Keratinocyte (primary cell): ENCODE measurements around the gene ZMIZ1. TPM values are rescaled to one million over a fixed set of nuclear protein-coding genes. Genes with fewer than 3 reads are reported as not detected.

ENCODE experiments used
- DNase-seq: peaks from one replicate; pipeline ENCODE4 v3.0.0-alpha.2; 2011; ENCODE audit warnings: low read depth, missing footprints, low spot score
- FAIRE-seq: peaks from 2 replicates; lab custom pipeline; 2011; peaks lifted over from hg19 to GRCh38; lab: Jason Lieb, UNC
- H2AFZ ChIP-seq: 2 replicates; pipeline ENCODE4 v1.6.0; 2012; ENCODE audit warnings: low read length, control low read depth, inconsistent platforms; ENCODE audit not compliant: control insufficient read depth
- H3K27ac ChIP-seq: 2 replicates; pipeline ENCODE4 v1.5.1; 2011; ENCODE audit warnings: low read length; ENCODE audit not compliant: control insufficient read depth, insufficient read depth
- H3K27me3 ChIP-seq: 3 replicates; pipeline ENCODE4 v1.6.0; 2011; ENCODE audit warnings: low read length; ENCODE audit not compliant: control insufficient read depth, insufficient read depth; ENCODE audit errors: extremely low read depth
- H3K36me3 ChIP-seq, 2 experiments: 2 replicates in 1 of 2; 3 replicates in 1 of 2; pipeline ENCODE4 v1.5.1; 2011; ENCODE audit warnings: low read length in 2 of 2, mild to moderate bottlenecking in 1 of 2; ENCODE audit not compliant: control insufficient read depth in 2 of 2, insufficient read depth in 2 of 2; ENCODE audit errors: extremely low read depth in 1 of 2
- H3K4me1 ChIP-seq: 3 replicates; pipeline ENCODE4 v1.5.1; 2011; ENCODE audit warnings: low read length; ENCODE audit not compliant: control insufficient read depth, insufficient read depth; ENCODE audit errors: extremely low read depth
- H3K4me2 ChIP-seq: 3 replicates; pipeline ENCODE4 v1.6.0; 2011; ENCODE audit warnings: low read depth, low read length; ENCODE audit not compliant: control insufficient read depth, insufficient read depth; ENCODE audit errors: extremely low read depth
- H3K4me3 ChIP-seq, 3 experiments: fragments of 200-600 bp in 1 of 3; sonication (generic) in 1 of 3; 2 replicates in 2 of 3; 3 replicates in 1 of 3; pipeline ENCODE4 v1.5.1; 2011 to 2016; ENCODE audit warnings: low read length in 3 of 3, mild to moderate bottlenecking in 3 of 3, control low read depth in 2 of 3, inconsistent platforms in 1 of 3, low read depth in 1 of 3, mixed read lengths in 1 of 3, mixed run types in 1 of 3, moderate library complexity in 1 of 3; ENCODE audit not compliant: control insufficient read depth in 2 of 3, insufficient read depth in 2 of 3; ENCODE audit errors: extremely low read depth in 1 of 3
- H3K79me2 ChIP-seq: 2 replicates; pipeline ENCODE4 v1.6.0; 2012; ENCODE audit warnings: low read length; ENCODE audit not compliant: control insufficient read depth, insufficient read depth
- H3K9ac ChIP-seq: 3 replicates; pipeline ENCODE4 v1.6.0; 2011; ENCODE audit warnings: low read length; ENCODE audit not compliant: control insufficient read depth, insufficient read depth; ENCODE audit errors: extremely low read depth
- H3K9me1 ChIP-seq: 3 replicates; pipeline ENCODE4 v1.6.0; 2011; ENCODE audit warnings: low read length; ENCODE audit not compliant: control insufficient read depth, insufficient read depth; ENCODE audit errors: extremely low read depth
- H3K9me3 ChIP-seq: 2 replicates; pipeline ENCODE4 v1.5.1; 2012; ENCODE audit warnings: low read depth, low read length; ENCODE audit not compliant: control insufficient read depth
- H4K20me1 ChIP-seq: 3 replicates; pipeline ENCODE4 v1.6.0; 2011; ENCODE audit warnings: low read length; ENCODE audit not compliant: control insufficient read depth, insufficient read depth; ENCODE audit errors: extremely low read depth
- CTCF ChIP-seq, 3 experiments: IDR thresholded peaks in 1 of 3; conservative IDR thresholded peaks in 1 of 3; optimal IDR thresholded peaks in 1 of 3; 2 replicates in 2 of 3; 3 replicates in 1 of 3; pipeline versions ENCODE3 to v1.5.1; 2011; ENCODE audit warnings: low read length in 3 of 3, mild to moderate bottlenecking in 3 of 3, moderate library complexity in 2 of 3, control low read depth in 1 of 3, inconsistent platforms in 1 of 3; ENCODE audit not compliant: insufficient read depth in 2 of 3; ENCODE audit errors: extremely low read depth in 1 of 3
- EZH2 ChIP-seq: IDR thresholded peaks from one replicate; pipeline ENCODE4 v1.6.1; 2012; ENCODE audit warnings: inconsistent platforms, mild to moderate bottlenecking, low read length, moderate library complexity
- dilution Hi-C: fragments of 300-500 bp; cut with MboI; formaldehyde crosslinking; loops from one replicate; pipeline ENCODE4 v1.7.0; 2020; ENCODE audit warnings: low sequenced_read_pairs; ENCODE audit not compliant: extremely low pct_ligation_motif_present
- polyA plus RNA-seq, 5 experiments: library from polyadenylated mRNA; depleted of rRNA in 3 of 5; stranded (reverse) in 3 of 5; stranded (forward) in 1 of 5; unstranded in 1 of 5; fragments of >200 nt; gene quantifications; 1 replicate in 1 of 5; 2 replicates in 3 of 5; 3 replicates in 1 of 5; pipeline versions ENCODE4 v1.2.1 to v1.2.3, GENCODE V29; 2011 to 2012; ENCODE audit warnings: missing spikeins in 2 of 5, low read depth in 1 of 5, low replicate concordance in 1 of 5

The ZMIZ1 gene
- polyA plus RNA-seq, 1 donor (not counting 4 experiments of a cell fraction or from before 2014, with no cell fraction given) = 1.8 TPM

DNA sequence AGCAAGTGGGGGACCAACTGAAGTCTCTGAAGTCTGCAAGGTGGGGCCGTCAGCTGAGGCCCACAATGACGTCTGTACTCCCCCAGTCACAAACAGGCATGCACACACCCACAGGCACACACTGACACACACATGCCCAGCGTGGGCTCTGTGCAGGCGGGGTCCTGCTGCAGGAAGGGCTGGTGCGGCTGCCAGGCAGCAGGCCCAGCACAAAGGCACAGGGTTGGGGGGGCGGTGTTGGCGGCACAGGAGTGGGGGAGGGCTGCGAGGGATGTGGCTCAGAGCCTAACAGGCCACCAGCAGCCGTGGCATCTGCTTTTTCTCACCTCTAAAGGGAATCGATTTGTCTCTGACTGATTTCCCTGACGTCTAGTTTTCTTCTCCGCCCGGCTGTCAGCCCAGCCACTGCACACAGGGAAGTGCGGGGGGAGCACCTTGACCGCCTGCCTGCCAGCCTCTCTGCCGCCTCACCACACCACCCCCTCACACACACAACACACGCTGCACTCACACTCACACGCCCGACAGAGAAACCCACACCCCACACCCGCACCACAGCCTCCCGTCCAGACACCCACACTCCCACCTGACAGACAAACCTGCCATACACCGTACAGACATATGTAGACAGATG lies 43.5 kb upstream of the ZMIZ1 start:
- no peak for FAIRE-seq
- dilution Hi-C loops = no loop called here
- DNase-seq = no peak
- Histone ChIP-seq H3K9me3 (no peaks in the 10 kb centered on the region), H3K36me3 (no peaks in the 10 kb centered on the region), H3K9ac (no peak overlapping the region), H3K27me3 (peaks cover 3% of the 10 kb centered on the region), H4K20me1 (no peaks in the 10 kb centered on the region), H3K27ac (no peak overlapping the region), H3K4me3 (no peak overlapping the region), H3K79me2 (no peaks in the 10 kb centered on the region), H2AFZ (no peak overlapping the region), H3K4me1 (no peaks in the 10 kb centered on the region), H3K9me1 (no peaks in the 10 kb centered on the region), H3K4me2 (no peak overlapping the region)
- no peak for TF ChIP-seq CTCF (optimal IDR thresholded peaks at IDR 0.05 in 1 of 3, IDR thresholded peaks at IDR 0.05 in 1 of 3, conservative IDR thresholded peaks at IDR 0.05 in 1 of 3; ENCODE audit: extremely low read depth in 1 of 3, insufficient read depth in 2 of 3, low read length in 3 of 3)
- TF ChIP-seq EZH2 = no peak

DNA sequence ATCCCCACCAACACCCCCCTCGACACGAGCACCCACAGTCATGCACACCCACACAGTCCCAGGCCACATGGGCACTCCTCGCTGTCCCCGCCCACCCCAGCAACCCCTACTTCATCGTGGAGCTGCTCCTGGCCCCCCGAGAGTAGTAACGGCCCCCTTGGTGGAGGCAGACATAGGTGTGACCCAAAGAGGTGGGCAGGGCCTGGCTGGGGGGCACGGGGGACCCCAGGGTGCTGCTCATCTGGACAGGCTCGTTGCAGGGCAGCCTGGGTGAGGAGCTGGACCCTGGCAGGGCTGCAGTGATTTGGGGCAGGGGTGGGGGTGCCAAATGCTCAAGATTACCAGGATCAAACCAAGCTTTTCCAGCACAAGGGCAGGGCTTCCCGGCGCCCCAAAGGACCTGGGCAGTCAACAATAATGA lies 42.4 kb upstream of the ZMIZ1 start:
- Histone ChIP-seq H3K9me3 (no peaks in the 10 kb centered on the region), H2AFZ (no peak overlapping the region), H3K36me3 (no peaks in the 10 kb centered on the region), H3K27me3 (peaks cover 3% of the 10 kb centered on the region), H3K27ac (no peak overlapping the region), H3K79me2 (no peaks in the 10 kb centered on the region), H3K9ac (no peak overlapping the region), H3K4me1 (no peaks in the 10 kb centered on the region), H4K20me1 (no peaks in the 10 kb centered on the region), H3K4me2 (no peak overlapping the region), H3K9me1 (no peaks in the 10 kb centered on the region), H3K4me3 (no peak overlapping the region)
- dilution Hi-C loops = no loop called here
- no peak for FAIRE-seq
- TF ChIP-seq EZH2 = no peak
- TF ChIP-seq CTCF (optimal IDR thresholded peaks at IDR 0.05 in 1 of 3, IDR thresholded peaks at IDR 0.05 in 1 of 3, conservative IDR thresholded peaks at IDR 0.05 in 1 of 3; ENCODE audit: extremely low read depth in 1 of 3, insufficient read depth in 2 of 3, low read length in 3 of 3) = no peak
- no peak for DNase-seq
